GM19240 (cell line): ENCODE results near the gene C9orf85.
"Not testable (repeated sequence)": the region's sequence is repeated elsewhere in the genome, so short reads cannot be mapped to it uniquely, and the experiment has no call there.

Experiments
- DNase-seq: peaks from one replicate; pipeline ENCODE4 v3.0.0; 2011; ENCODE audit warnings: low spot score; ENCODE audit not compliant: insufficient read length

The C9orf85 gene

GRCh38 chr9:72006501-72006900 is 95.1 kb downstream of the C9orf85 start:
- DNase-seq: no peak

- DNase-seq: not testable (repeated sequence)
These were observed 96.3 kb downstream of the C9orf85 start for GRCh38 chr9:72007726-72008125.

GRCh38 chr9:72012646-72013045 is 101.2 kb downstream of the C9orf85 start:
- DNase-seq: no peak

GRCh38 chr9:72013292-72013760 is 101.9 kb downstream of the C9orf85 start:
- no peak for DNase-seq

- no peak for DNase-seq
These were observed 111.4 kb downstream of the C9orf85 start for GRCh38 chr9:72022841-72023240.
